ENCODE data around the gene STING1. TPM values are rescaled to one million over a fixed set of nuclear protein-coding genes. Genes with fewer than 3 reads are reported as not detected.

STING1 gene
- total and polyA plus RNA-seq, 10 of the 15 experiments (the other 5 are each of a cell fraction or from before 2014, with no cell fraction given) = 10.1 to 56.1 (median 41.0) TPM

- no peak for ATAC-seq
- DNase-seq (ENCODE audit: low read depth, low spot score) = no peak
- H4K20me1 ChIP-seq (ENCODE audit: control insufficient read depth, insufficient read depth) = no peaks in the 10 kb centered on the region
- in situ Hi-C loops (cut with MboI) = no loop called here
- H3K27me3 ChIP-seq (replicated peaks in 1 of 2; ENCODE audit: control insufficient read depth in 2 of 2, insufficient read depth in 2 of 2, low read length in 1 of 2) = no peaks in the 10 kb centered on the region
- no peak overlapping the region for H3K9ac ChIP-seq (ENCODE audit: control insufficient read depth, insufficient read depth, low read length)
- no peak overlapping the region for H3K4me3 ChIP-seq
- intact Hi-C loops (cut with micrococcal nuclease; ENCODE audit: unreplicated experiment) = no loop called here
- no peak overlapping the region for H3K27ac ChIP-seq (ENCODE audit: control insufficient read depth, insufficient read depth)
- ChIA-PET RAD21 (ENCODE audit: unreplicated experiment) (interaction anchor here (1.0 to 2.3 kb wide), 4 partner anchors 13 to 57 kb away, joined by 3 to 8 read pairs (median 6); partner anchors contain the start of gene STING1), CTCF (interaction anchor here (0.9 to 1.7 kb wide), 6 partner anchors 9 to 73 kb away, joined by 3 to 6 read pairs (median 4); partner anchors contain the start of gene STING1), SMC1A (ENCODE audit: uncharacterized antibody, unreplicated experiment) (interaction anchor here (1.3 to 2.6 kb wide), 4 partner anchors 17 to 110 kb away, joined by 3 to 11 read pairs (median 6); no protein-coding TSS in a partner anchor), POLR2A (interaction anchor here (1.2 to 2.0 kb wide), 2 partner anchors 13 to 35 kb away, joined by 4 to 5 read pairs; no protein-coding TSS in a partner anchor)
- no peaks in the 10 kb centered on the region for H3K79me2 ChIP-seq (ENCODE audit: control insufficient read depth, insufficient read depth, low read length)
- H3K4me2 ChIP-seq (ENCODE audit: control insufficient read depth, insufficient read depth) = no peak overlapping the region
- H3K9me3 ChIP-seq (replicated peaks; ENCODE audit: control insufficient read depth, insufficient read depth, low read length) = no peaks in the 10 kb centered on the region
- H3K36me3 ChIP-seq (ENCODE audit: control insufficient read depth in 2 of 2, insufficient read depth in 2 of 2, low read length in 1 of 2) = no peaks in the 10 kb centered on the region
- no peak for FAIRE-seq
- no peaks in the 10 kb centered on the region for H3K4me1 ChIP-seq (ENCODE audit: control insufficient read depth, insufficient read depth, low read length)
- no TSS peak for BruUV-seq (replicated peaks)
- no peak overlapping the region for H2AFZ ChIP-seq (ENCODE audit: control insufficient read depth, low read depth, low read length)
- no peak for TF ChIP-seq ATF2 (IDR thresholded peaks at IDR 0.05; ENCODE audit: low read length)
- no peak for TF ChIP-seq BMI1 (IDR thresholded peaks at IDR 0.05; ENCODE audit: borderline replicate concordance)
- TF ChIP-seq MEF2B (IDR thresholded peaks at IDR 0.05; ENCODE audit: partially characterized antibody, poor library complexity, severe bottlenecking) = no peak
- TF ChIP-seq POLR2AphosphoS2 (IDR thresholded peaks at IDR 0.05; ENCODE audit: low read depth, low read length) = no peak
- TF ChIP-seq RUNX3 (IDR thresholded peaks at IDR 0.05; ENCODE audit: low read length) = no peak
- TF ChIP-seq IRF3 (IDR thresholded peaks at IDR 0.05) = no peak
- TF ChIP-seq TCF3 (IDR thresholded peaks at IDR 0.05; ENCODE audit: borderline replicate concordance, insufficient read depth, low read depth, low read length) = no peak
- TF ChIP-seq PKNOX1 (IDR thresholded peaks at IDR 0.05) = no peak
- no peak for TF ChIP-seq ESRRA (IDR thresholded peaks at IDR 0.05; ENCODE audit: low read length)
- no peak for TF ChIP-seq ZNF592 (IDR thresholded peaks at IDR 0.05)
- no peak for TF ChIP-seq NFXL1 (IDR thresholded peaks at IDR 0.05; ENCODE audit: borderline replicate concordance)
- TF ChIP-seq PAX8 (IDR thresholded peaks at IDR 0.05) = no peak
- TF ChIP-seq STAT1 (conservative IDR thresholded peaks at IDR 0.05) = no peak
These were observed 12.3 kb upstream of the STING1 start for GRCh38 chr5:139494832-139495231.

Data from GM12878 (cell line).